ENCODE measurements around the gene NSD2. TPM values are rescaled to one million over a fixed set of nuclear protein-coding genes. Genes with fewer than 3 reads are reported as not detected.

Gene NSD2
- total and polyA plus RNA-seq, 4 donors: 5.1 to 71.5 (median 11.6) TPM

GRCh38 chr4:1862055-1862911 is 8.9 kb upstream of the NSD2 start:
- no peak for DNase-seq (ENCODE audit: low spot score)
- Histone ChIP-seq H3K27me3 (ENCODE audit: control insufficient read depth in 4 of 4, insufficient read depth in 4 of 4, low read length in 3 of 4) (no peaks in the 10 kb centered on the region), H3K36me3 (ENCODE audit: control insufficient read depth in 4 of 4, insufficient read depth in 3 of 4, low read depth in 1 of 4, low read length in 3 of 4) (no peaks in the 10 kb centered on the region), H3K9me3 (ENCODE audit: control insufficient read depth in 4 of 4, low read length in 3 of 4) (no peaks in the 10 kb centered on the region), H3K9ac (ENCODE audit: low read depth in 1 of 2, low read length in 2 of 2) (no peak overlapping the region), H3K4me3 (ENCODE audit: low read depth in 1 of 3, low read length in 3 of 3) (no peak overlapping the region), H3K4me1 (ENCODE audit: control insufficient read depth in 4 of 4, insufficient read depth in 4 of 4, low read length in 3 of 4) (peaks cover 0 to 7% (median 4%) of the 10 kb centered on the region in 4 donors), H3K27ac (ENCODE audit: low read depth in 1 of 2, low read length in 2 of 2) (no peak overlapping the region)
- 35% methylated on average over 45 of the region's 45 CpGs for WGBS
- no peak for TF ChIP-seq CTCF (IDR thresholded peaks at IDR 0.05; ENCODE audit: low read depth, low read length, missing input control)
- TF ChIP-seq MAX (IDR thresholded peaks at IDR 0.05): no peak
- no peak for TF ChIP-seq JUND (IDR thresholded peaks at IDR 0.05)
- no peak for TF ChIP-seq FOXA2 (IDR thresholded peaks at IDR 0.05)
- no peak for TF ChIP-seq NR2F2 (IDR thresholded peaks at IDR 0.05)
- TF ChIP-seq HNF4A (conservative IDR thresholded peaks at IDR 0.05): no peak
- TF ChIP-seq RAD21 (IDR thresholded peaks at IDR 0.05): no peak
- no peak for TF ChIP-seq TAF1 (conservative IDR thresholded peaks at IDR 0.05)
- TF ChIP-seq GABPA (IDR thresholded peaks at IDR 0.05 in 1 of 2, conservative IDR thresholded peaks at IDR 0.05 in 1 of 2): no peak

DNA sequence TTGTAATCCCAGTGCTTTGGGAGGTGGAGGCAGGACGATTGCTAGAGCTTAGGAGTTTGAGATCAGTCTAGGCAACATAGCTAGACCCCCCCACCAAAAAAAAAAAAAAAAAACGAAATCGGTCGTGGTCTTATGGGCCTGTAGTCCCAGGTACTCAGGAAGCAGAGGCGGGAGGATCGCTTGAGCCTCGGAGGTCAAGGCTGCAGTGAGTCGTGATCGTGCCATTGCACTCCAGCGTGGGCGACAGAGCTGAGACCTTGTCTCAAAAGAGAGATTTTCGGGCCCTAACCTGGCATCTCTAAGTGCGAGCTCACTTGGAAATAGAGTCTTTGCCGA is 8.3 kb upstream of the NSD2 start:
- H3K9ac ChIP-seq (ENCODE audit: low read depth in 1 of 2, low read length in 2 of 2): no peak overlapping the region
- no peak for DNase-seq (ENCODE audit: low spot score)
- H3K4me3 ChIP-seq (ENCODE audit: low read depth in 1 of 3, low read length in 3 of 3): no peak overlapping the region
- no peak for TF ChIP-seq EGR1 (IDR thresholded peaks at IDR 0.05; ENCODE audit: low read depth in 2 of 2)
- no peak for TF ChIP-seq MAX (IDR thresholded peaks at IDR 0.05)
- no peak for TF ChIP-seq CTCF (IDR thresholded peaks at IDR 0.05; ENCODE audit: low read depth, low read length, missing input control)
- no peak for TF ChIP-seq TAF1 (conservative IDR thresholded peaks at IDR 0.05)
- TF ChIP-seq HNF4A (conservative IDR thresholded peaks at IDR 0.05): no peak
- TF ChIP-seq FOXA2 (IDR thresholded peaks at IDR 0.05): no peak
- TF ChIP-seq YY1 (IDR thresholded peaks at IDR 0.05): no peak
- peaks cover 0 to 5% (median 2%) of the 10 kb centered on the region in 4 donors for H3K4me1 ChIP-seq (ENCODE audit: control insufficient read depth in 4 of 4, insufficient read depth in 4 of 4, low read length in 3 of 4)
- WGBS: 64% methylated on average over 14 of the region's 14 CpGs
- no peaks in the 10 kb centered on the region for H3K36me3 ChIP-seq (ENCODE audit: control insufficient read depth in 4 of 4, insufficient read depth in 3 of 4, low read depth in 1 of 4, low read length in 3 of 4)
- H3K27me3 ChIP-seq (ENCODE audit: control insufficient read depth in 4 of 4, insufficient read depth in 4 of 4, low read length in 3 of 4): no peaks in the 10 kb centered on the region
- no peaks in the 10 kb centered on the region for H3K9me3 ChIP-seq (ENCODE audit: control insufficient read depth in 4 of 4, low read length in 3 of 4)
- H3K27ac ChIP-seq (ENCODE audit: low read depth in 1 of 2, low read length in 2 of 2): no peak overlapping the region

All from liver (tissue), 9 donors.